GM12891 (cell line): Measurements from ENCODE around the gene TLR9.

Experiments used
- PAX5 ChIP-seq: IDR thresholded peaks from 2 replicates; pipeline ENCODE4 v1.6.1; 2011; ENCODE audit warnings: low read length, moderate library complexity, mild to moderate bottlenecking; ENCODE audit not compliant: insufficient read depth, severe bottlenecking
- POLR2A ChIP-seq: IDR thresholded peaks from 2 replicates; pipeline ENCODE4 v1.6.1; 2011; ENCODE audit warnings: low read depth, low read length, control low read depth
- POLR2AphosphoS5 ChIP-seq: IDR thresholded peaks from 2 replicates; pipeline ENCODE4 v1.6.1; 2011; ENCODE audit warnings: low read depth, low read length, control low read depth
- TAF1 ChIP-seq: IDR thresholded peaks from 2 replicates; pipeline ENCODE4 v1.6.1; 2011; ENCODE audit warnings: low read depth, low read length, control low read depth

- TF ChIP-seq POLR2A (no peak), PAX5 (no peak), POLR2AphosphoS5 (no peak), TAF1 (no peak)
Measured at GRCh38 chr3:52226229-52226817, 878 bp upstream of the TLR9 start.
